Trophoblast cell (in vitro differentiated cells and primary cell): Measurements from ENCODE around the gene PRMT1.
A peak's percentile ranks its signal among the peaks of the same experiment; 100 is the strongest.

Source experiments
- DNase-seq, 2 donors: peaks; one replicate each; pipeline ENCODE4 v3.0.0-alpha.2; 2016
- H2AFZ ChIP-seq: 2 replicates; pipeline ENCODE4 v1.6.1; 2013; ENCODE audit warnings: low read length, moderate library complexity, mild to moderate bottlenecking; ENCODE audit not compliant: insufficient read depth, poor library complexity
- H2AK5ac ChIP-seq: 2 replicates; pipeline ENCODE4 v1.6.1; 2013; ENCODE audit warnings: mild to moderate bottlenecking, low read length
- H2BK120ac ChIP-seq: 2 replicates; pipeline ENCODE4 v1.6.1; 2013; ENCODE audit warnings: low read length, mild to moderate bottlenecking, moderate library complexity; ENCODE audit not compliant: insufficient read depth, poor library complexity
- H2BK12ac ChIP-seq: 2 replicates; pipeline ENCODE4 v1.6.1; 2013; ENCODE audit warnings: mild to moderate bottlenecking, low read length, moderate library complexity
- H2BK5ac ChIP-seq: 2 replicates; pipeline ENCODE4 v1.6.1; 2013; ENCODE audit warnings: low read length, low read depth, moderate library complexity, mild to moderate bottlenecking; ENCODE audit not compliant: poor library complexity
- H3K14ac ChIP-seq: 2 replicates; pipeline ENCODE4 v1.6.1; 2013; ENCODE audit warnings: mild to moderate bottlenecking, low read length
- H3K18ac ChIP-seq: 2 replicates; pipeline ENCODE4 v1.6.1; 2013; ENCODE audit warnings: mild to moderate bottlenecking, low read length
- H3K23ac ChIP-seq: 2 replicates; pipeline ENCODE4 v1.6.1; 2013; ENCODE audit warnings: low read length
- H3K27ac ChIP-seq: 2 replicates; pipeline ENCODE4 v1.5.1; 2013; ENCODE audit warnings: low read depth, mild to moderate bottlenecking, inconsistent platforms, low read length, moderate library complexity
- H3K27me3 ChIP-seq: 2 replicates; pipeline ENCODE4 v1.6.1; 2013; ENCODE audit warnings: inconsistent platforms, mild to moderate bottlenecking, low read length, moderate library complexity; ENCODE audit not compliant: insufficient read depth
- H3K36me3 ChIP-seq, 2 experiments: 1 replicate in 1 of 2; 2 replicates in 1 of 2; pipeline ENCODE4 v1.6.1; 2013; ENCODE audit warnings: low read length in 2 of 2, mild to moderate bottlenecking in 2 of 2, moderate library complexity in 1 of 2; ENCODE audit not compliant: insufficient read depth in 2 of 2, control insufficient read depth in 1 of 2
- H3K4ac ChIP-seq: 2 replicates; pipeline ENCODE4 v1.6.1; 2013; ENCODE audit warnings: low read depth, mild to moderate bottlenecking, low read length, moderate library complexity
- H3K4me1 ChIP-seq, 2 experiments: 1 replicate in 1 of 2; 2 replicates in 1 of 2; pipeline ENCODE4 v1.6.1; 2013; ENCODE audit warnings: low read length in 2 of 2, mild to moderate bottlenecking in 2 of 2, moderate library complexity in 1 of 2; ENCODE audit not compliant: insufficient read depth in 2 of 2, control insufficient read depth in 1 of 2
- H3K4me2 ChIP-seq: 2 replicates; pipeline ENCODE4 v1.6.1; 2013; ENCODE audit warnings: inconsistent platforms, mild to moderate bottlenecking, low read length, moderate library complexity
- H3K4me3 ChIP-seq: 2 replicates; pipeline ENCODE4 v1.5.1; 2013; ENCODE audit warnings: mild to moderate bottlenecking, low read depth, low read length, inconsistent platforms
- H3K79me1 ChIP-seq: one replicate; pipeline ENCODE4 v1.6.1; 2013; ENCODE audit warnings: low read length
- H3K79me2 ChIP-seq: 2 replicates; pipeline ENCODE4 v1.6.1; 2013; ENCODE audit warnings: low read length, mild to moderate bottlenecking; ENCODE audit not compliant: control insufficient read depth, insufficient read depth, poor library complexity
- H3K9ac ChIP-seq: 2 replicates; pipeline ENCODE4 v1.6.1; 2013; ENCODE audit warnings: mild to moderate bottlenecking, low read length
- H3K9me3 ChIP-seq: 2 replicates; pipeline ENCODE4 v1.6.1; 2013; ENCODE audit warnings: low read depth, mild to moderate bottlenecking, control low read depth, inconsistent platforms, low read length; ENCODE audit not compliant: insufficient read depth
- H4K12ac ChIP-seq: 2 replicates; pipeline ENCODE4 v1.6.1; 2013; ENCODE audit warnings: low read depth, mild to moderate bottlenecking, low read length, moderate library complexity
- H4K8ac ChIP-seq: 2 replicates; pipeline ENCODE4 v1.6.1; 2013; ENCODE audit warnings: low read depth, mild to moderate bottlenecking, low read length, moderate library complexity
- H4K91ac ChIP-seq: one replicate; pipeline ENCODE4 v1.6.1; 2013; ENCODE audit warnings: low read depth, mild to moderate bottlenecking, low read length, moderate library complexity
- WGBS: extraction: QIAGEN DNeasy Blood & Tissue Kit; methylation state at CpG from one replicate; pipeline ENCODE4 v1.1.7; 2013; ENCODE audit warnings: missing lambda C conversion rate; ENCODE audit not compliant: insufficient read length, insufficient coverage; ENCODE audit errors: extremely low coverage; 5-methylcytosine and 5-hydroxymethylcytosine counted together

PRMT1 gene

DNA sequence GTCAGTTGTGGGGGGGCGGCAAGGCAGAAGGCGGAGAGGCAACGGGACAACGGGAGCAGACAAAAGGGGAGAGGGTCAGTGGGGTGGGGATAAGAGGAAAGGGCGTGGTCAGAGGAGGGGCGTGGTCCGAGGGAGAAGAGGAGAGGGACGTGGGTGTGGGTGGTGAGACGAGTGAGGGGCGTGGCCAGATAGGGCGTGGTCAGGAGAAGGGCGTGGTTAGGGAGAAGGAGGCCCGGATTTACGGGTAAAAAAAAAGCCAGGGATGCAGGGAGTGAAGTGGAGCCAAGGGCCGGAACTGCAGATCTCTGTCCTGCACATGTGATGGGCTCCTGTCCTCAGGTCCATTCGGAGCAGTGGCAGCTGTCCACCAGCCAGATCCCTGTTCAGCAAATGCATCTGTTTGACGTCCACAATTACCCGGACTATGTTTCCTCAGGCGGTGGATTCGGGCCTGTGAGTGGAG lies 35.4 kb downstream of the PRMT1 start:
- Histone ChIP-seq H3K79me2 (no peaks in the 10 kb centered on the region), H3K4me2 (no peak overlapping the region), H3K27ac (no peak overlapping the region), H3K36me3 (no peaks in the 10 kb centered on the region), H3K4me3 (no peak overlapping the region), H3K27me3 (no peaks in the 10 kb centered on the region), H2BK120ac (no peak overlapping the region), H3K9me3 (no peaks in the 10 kb centered on the region), H3K4ac (no peak overlapping the region), H4K8ac (no peak overlapping the region), H3K14ac (no peak overlapping the region), H4K91ac (no peak overlapping the region), H3K23ac (no peak overlapping the region), H2AFZ (no peak overlapping the region), H3K18ac (no peak overlapping the region), H3K9ac (no peak overlapping the region), H3K4me1 (peaks cover 6 to 7% of the 10 kb centered on the region in 2 experiments), H2BK5ac (no peak overlapping the region), H2AK5ac (no peak overlapping the region), H3K79me1 (no peaks in the 10 kb centered on the region), H4K12ac (no peak overlapping the region), H2BK12ac (no peak overlapping the region)
- 100% methylated on average over 1 of the region's 20 CpGs for WGBS
- DNase-seq: peak in 1 of 2 donors; percentile 30

DNA sequence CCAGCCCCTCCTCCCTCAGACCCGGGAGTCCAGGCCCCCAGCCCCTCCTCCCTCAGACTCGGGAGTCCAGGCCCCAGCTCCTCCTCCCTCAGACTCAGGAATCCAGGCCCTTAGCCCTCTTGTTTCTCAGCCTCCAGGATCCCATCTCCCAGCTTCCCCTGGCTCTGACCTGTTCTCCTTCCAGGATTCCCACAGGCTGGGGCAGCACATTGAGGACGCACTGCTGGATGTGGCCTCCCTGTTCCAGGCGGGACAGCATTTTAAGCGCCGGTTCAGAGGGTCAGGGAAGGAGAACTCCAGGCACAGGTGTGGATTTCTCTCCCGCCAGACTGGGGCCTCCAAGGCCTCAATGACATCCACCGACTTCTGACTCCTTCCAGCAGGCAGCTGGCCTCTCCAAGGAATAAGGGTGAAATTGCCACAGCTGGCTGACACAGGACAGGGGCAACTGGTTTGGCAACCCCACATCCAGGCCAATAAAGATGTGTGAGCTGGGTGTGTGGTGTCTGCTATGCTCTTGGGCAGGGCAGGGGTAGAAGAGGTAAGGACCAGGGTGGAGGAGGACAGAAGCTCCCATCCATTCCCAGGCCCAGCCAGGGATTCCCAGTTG lies 36.3 kb downstream of the PRMT1 start:
- no peak overlapping the region for H3K14ac ChIP-seq
- H3K79me2 ChIP-seq: no peaks in the 10 kb centered on the region
- no CpG with 5 or more reads among the region's 8 CpGs for WGBS
- H3K79me1 ChIP-seq: no peaks in the 10 kb centered on the region
- no peak overlapping the region for H3K4ac ChIP-seq
- H3K27me3 ChIP-seq: no peaks in the 10 kb centered on the region
- no peak overlapping the region for H3K9ac ChIP-seq
- H4K91ac ChIP-seq: no peak overlapping the region
- no peaks in the 10 kb centered on the region for H3K9me3 ChIP-seq
- H3K18ac ChIP-seq: no peak overlapping the region
- H2AFZ ChIP-seq: no peak overlapping the region
- no peak overlapping the region for H4K12ac ChIP-seq
- no peak overlapping the region for H3K4me2 ChIP-seq
- H3K27ac ChIP-seq: no peak overlapping the region
- H3K23ac ChIP-seq: no peak overlapping the region
- H2BK12ac ChIP-seq: no peak overlapping the region
- no peak overlapping the region for H2BK5ac ChIP-seq
- peak; percentile 54 to 75 for DNase-seq
- no peak overlapping the region for H4K8ac ChIP-seq
- H3K4me1 ChIP-seq: peaks cover 6 to 7% of the 10 kb centered on the region in 2 experiments
- H2BK120ac ChIP-seq: no peak overlapping the region
- H3K4me3 ChIP-seq: no peak overlapping the region
- H3K36me3 ChIP-seq: no peaks in the 10 kb centered on the region
- H2AK5ac ChIP-seq: no peak overlapping the region

DNA sequence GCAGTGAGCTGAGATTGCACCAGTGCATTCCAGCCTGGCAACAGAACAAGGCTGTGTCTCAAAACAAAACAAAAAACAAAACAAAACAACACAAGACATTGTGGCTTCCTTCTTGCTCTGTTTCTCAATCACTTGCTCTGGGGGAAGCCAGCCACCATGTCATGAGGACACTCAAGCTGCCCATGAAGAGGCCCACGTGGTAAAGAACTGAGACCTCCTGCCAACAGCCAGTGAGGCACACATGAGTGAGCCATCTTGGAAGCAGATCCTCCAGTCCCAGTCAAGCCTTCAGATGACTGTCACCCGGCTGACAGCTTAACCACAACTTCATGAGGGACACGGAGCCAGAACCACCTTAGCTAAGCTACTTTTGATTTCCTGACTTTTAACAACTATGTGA lies 39.1 kb downstream of the PRMT1 start:
- H2BK5ac ChIP-seq: no peak overlapping the region
- H3K9ac ChIP-seq: no peak overlapping the region
- H3K9me3 ChIP-seq: no peaks in the 10 kb centered on the region
- WGBS: no CpG with 5 or more reads among the region's 3 CpGs
- no peaks in the 10 kb centered on the region for H3K79me2 ChIP-seq
- no peak overlapping the region for H4K8ac ChIP-seq
- H3K14ac ChIP-seq: no peak overlapping the region
- H4K91ac ChIP-seq: no peak overlapping the region
- H2BK12ac ChIP-seq: no peak overlapping the region
- H3K4me3 ChIP-seq: no peak overlapping the region
- peaks cover 6 to 7% of the 10 kb centered on the region in 2 experiments for H3K4me1 ChIP-seq
- no peak overlapping the region for H4K12ac ChIP-seq
- no peak overlapping the region for H3K18ac ChIP-seq
- H2AFZ ChIP-seq: no peak overlapping the region
- no peaks in the 10 kb centered on the region for H3K27me3 ChIP-seq
- H3K4ac ChIP-seq: no peak overlapping the region
- no peak overlapping the region for H3K27ac ChIP-seq
- no peak overlapping the region for H3K4me2 ChIP-seq
- H2AK5ac ChIP-seq: no peak overlapping the region
- no peak overlapping the region for H2BK120ac ChIP-seq
- peak; percentile 7 to 9 for DNase-seq
- no peaks in the 10 kb centered on the region for H3K36me3 ChIP-seq
- H3K79me1 ChIP-seq: no peaks in the 10 kb centered on the region
- H3K23ac ChIP-seq: no peak overlapping the region

DNA sequence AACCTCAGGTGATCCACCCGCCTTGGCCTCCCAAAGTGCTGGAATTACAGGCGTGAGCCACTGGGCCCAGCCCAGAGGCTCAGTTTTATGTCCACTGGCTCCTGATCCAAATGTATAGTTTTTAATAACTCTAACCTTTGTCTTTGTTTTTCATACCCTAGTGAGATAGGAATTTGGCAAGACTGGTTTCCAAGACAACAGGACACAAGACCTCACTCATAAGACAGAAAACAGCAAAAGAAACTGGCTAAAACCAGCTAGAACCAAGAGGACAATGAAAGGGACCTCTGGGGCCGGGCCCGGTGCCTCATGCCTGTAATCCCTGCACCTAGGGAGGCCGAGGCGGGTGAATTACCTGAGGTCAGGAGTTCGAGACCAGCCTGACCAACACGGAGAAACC lies 41.4 kb downstream of the PRMT1 start:
- H3K27ac ChIP-seq: no peak overlapping the region

More for the DNA sequence above, 41.4 kb downstream of the PRMT1 start:
- Histone ChIP-seq H3K79me2 (no peaks in the 10 kb centered on the region), H3K27me3 (no peaks in the 10 kb centered on the region), H2BK5ac (no peak overlapping the region), H2BK120ac (no peak overlapping the region), H2BK12ac (no peak overlapping the region), H3K4ac (no peak overlapping the region), H3K14ac (no peak overlapping the region), H3K18ac (no peak overlapping the region), H3K9me3 (no peaks in the 10 kb centered on the region), H2AFZ (no peak overlapping the region), H3K4me3 (no peak overlapping the region), H2AK5ac (no peak overlapping the region), H3K4me1 (peaks cover 3 to 4% of the 10 kb centered on the region in 2 experiments), H3K79me1 (no peaks in the 10 kb centered on the region), H3K4me2 (no peak overlapping the region), H3K23ac (no peak overlapping the region), H3K36me3 (no peaks in the 10 kb centered on the region), H4K91ac (no peak overlapping the region), H3K9ac (no peak overlapping the region), H4K12ac (no peak overlapping the region), H4K8ac (no peak overlapping the region)
- no CpG with 5 or more reads among the region's 8 CpGs for WGBS
- peak; percentile 40 to 70 for DNase-seq
